Endothelial cell of umbilical vein (primary cell): ENCODE data around the gene RAPGEF6.

Source experiments
- CTCF ChIP-seq, 2 donors: IDR thresholded peaks; 1 replicate in 1 of 2; 2 replicates in 1 of 2; pipeline ENCODE4 v1.5.1; 2011; ENCODE audit warnings: low read length in 2 of 2, mild to moderate bottlenecking in 2 of 2, moderate library complexity in 2 of 2, control low read depth in 1 of 2, inconsistent platforms in 1 of 2, low read depth in 1 of 2; ENCODE audit not compliant: insufficient read depth in 1 of 2; ENCODE audit errors: extremely low read depth in 1 of 2
- FOS ChIP-seq: IDR thresholded peaks from 2 replicates; pipeline ENCODE4 v1.6.1; 2011; ENCODE audit warnings: mild to moderate bottlenecking, low read length, moderate library complexity, borderline replicate concordance; ENCODE audit not compliant: insufficient read depth
- GATA2 ChIP-seq: IDR thresholded peaks from 2 replicates; pipeline ENCODE4 v1.7.0; 2011; ENCODE audit warnings: low read depth, mild to moderate bottlenecking, moderate library complexity, mixed read lengths, low read length; ENCODE audit not compliant: insufficient read length, insufficient read depth
- JUN ChIP-seq: IDR thresholded peaks from 2 replicates; pipeline ENCODE4 v1.6.1; 2011; ENCODE audit warnings: borderline replicate concordance, low read depth; ENCODE audit not compliant: insufficient read length, insufficient read depth
- POLR2A ChIP-seq: IDR thresholded peaks from 2 replicates; pipeline ENCODE4 v1.6.1; 2012; ENCODE audit warnings: low read depth, mild to moderate bottlenecking, control low read depth, low read length
- POLR2AphosphoS5 ChIP-seq: IDR thresholded peaks from 2 replicates; pipeline ENCODE4 v1.6.1; 2012; ENCODE audit warnings: low read depth, mild to moderate bottlenecking, control low read depth, low read length, moderate library complexity; ENCODE audit not compliant: insufficient read depth
- TF ChIP-seq, protein P1 (sequence below): IDR thresholded peaks from 2 replicates; pipeline ENCODE4 v1.6.1; 2011; ENCODE audit not compliant: insufficient read depth, insufficient read length

DNA sequence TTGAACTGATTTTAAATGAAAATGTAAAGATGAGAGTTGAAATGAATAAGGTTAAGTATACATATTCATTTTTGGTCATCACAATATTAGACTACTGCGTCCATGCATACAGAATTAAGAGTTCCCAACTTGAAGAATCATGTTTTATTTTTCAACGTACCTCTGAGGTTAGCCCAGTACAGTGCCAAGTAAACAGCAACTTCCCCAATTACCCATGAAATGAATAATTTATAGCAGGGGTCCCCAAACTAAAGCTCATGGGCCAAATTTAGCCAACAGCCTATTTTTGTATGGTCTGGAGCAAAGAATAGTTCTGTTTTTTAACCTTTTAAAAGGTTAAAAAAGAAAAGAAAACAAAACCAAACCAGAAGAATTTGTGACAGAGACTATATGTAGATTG is 203.2 kb downstream of the RAPGEF6 start:
- no peak for TF ChIP-seq CTCF (IDR thresholded peaks at IDR 0.05; ENCODE audit: extremely low read depth in 1 of 2, insufficient read depth in 1 of 2, low read depth in 1 of 2, low read length in 2 of 2)
- TF ChIP-seq POLR2A = no peak
- TF ChIP-seq POLR2AphosphoS5 = no peak
- TF ChIP-seq GATA2 = no peak
- TF ChIP-seq, protein P1, sequence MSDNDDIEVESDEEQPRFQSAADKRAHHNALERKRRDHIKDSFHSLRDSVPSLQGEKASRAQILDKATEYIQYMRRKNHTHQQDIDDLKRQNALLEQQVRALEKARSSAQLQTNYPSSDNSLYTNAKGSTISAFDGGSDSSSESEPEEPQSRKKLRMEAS = no peak
- no peak for TF ChIP-seq JUN
- TF ChIP-seq FOS = no peak
